ENCODE data around the gene ELP5. TPM values are rescaled to one million over a fixed set of nuclear protein-coding genes. Genes with fewer than 3 reads are reported as not detected.
A peak's percentile ranks its signal among the peaks of the same experiment; 100 is the strongest.

ELP5 gene
- polyA plus RNA-seq, 3 donors = 36.1 to 49.5 (median 44.1) TPM

DNA sequence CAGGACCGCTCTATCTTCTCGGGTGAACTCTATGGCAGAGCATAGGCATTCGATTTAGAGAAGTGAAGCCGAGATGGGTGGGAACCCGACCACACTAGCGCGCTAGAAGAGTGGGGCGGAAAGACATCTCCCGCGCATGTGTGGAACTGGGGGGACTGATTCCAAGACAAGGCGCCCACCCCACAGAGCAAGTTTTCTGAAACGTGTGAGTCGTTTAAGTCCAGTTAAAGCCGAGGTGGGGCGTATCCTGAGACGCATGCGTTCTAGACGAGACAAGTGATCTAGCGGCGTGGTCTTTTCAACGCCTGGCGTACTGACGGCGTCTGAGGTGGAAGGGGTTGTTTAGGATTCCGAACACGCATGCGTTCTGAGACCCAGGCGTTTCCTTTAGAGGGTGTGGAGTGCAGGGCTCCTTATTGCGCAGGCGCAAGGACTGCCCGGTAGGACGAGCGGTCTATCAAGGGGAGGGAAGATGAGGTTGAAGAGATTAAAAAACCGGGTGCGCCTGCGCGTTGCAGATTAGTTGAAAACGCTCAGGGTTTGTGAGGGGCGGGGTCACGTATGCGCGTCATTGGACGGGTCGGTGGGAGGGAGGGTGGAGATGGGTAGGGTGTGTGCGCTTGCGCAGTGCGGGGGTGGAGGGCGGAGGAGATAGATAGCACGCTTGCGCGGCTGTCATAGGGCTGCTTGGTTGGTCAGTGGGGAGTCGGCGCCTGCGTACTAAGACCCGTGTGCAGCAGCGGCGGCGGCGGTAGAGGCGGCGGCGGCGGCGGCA, 55.1 kb downstream of the ELP5 start, which contains the start of gene EIF5A:
TSS of gene EIF5A (plus strand) at position 718 of the 775 bp plus-strand sequence. CDS start 2,008 bp downstream, outside the sequence.
- Histone ChIP-seq H3K4me1 (ENCODE audit: control insufficient read depth in 1 of 2, insufficient read depth in 2 of 2, low read length in 2 of 2) (peaks cover 24 to 26% of the 10 kb centered on the region in 2 donors), H3K9me3 (replicated peaks in 1 of 2; ENCODE audit: control insufficient read depth in 1 of 2, insufficient read depth in 1 of 2, low read length in 2 of 2) (no peaks in the 10 kb centered on the region), H3K79me2 (ENCODE audit: insufficient read depth, low read length) (peaks cover 44% of the 10 kb centered on the region), H3K9ac (ENCODE audit: insufficient read depth, low read length, poor library complexity, severe bottlenecking) (peak within 1 kb of the TSS; percentile 93), H4K20me1 (ENCODE audit: insufficient read depth, low read length) (peaks cover 41% of the 10 kb centered on the region), H3K27me3 (ENCODE audit: control insufficient read depth in 2 of 2, insufficient read depth in 2 of 2, low read length in 2 of 2) (no peaks in the 10 kb centered on the region), H3K4me2 (replicated peaks; ENCODE audit: extremely low read depth, low read length, poor library complexity, severe bottlenecking) (peak within 1 kb of the TSS; percentile 87), H3K27ac (ENCODE audit: low read depth in 1 of 2, low read length in 2 of 2) (peak within 1 kb of the TSS; percentile 95 to 96), H3K36me3 (replicated peaks in 1 of 2; ENCODE audit: control insufficient read depth in 1 of 2, insufficient read depth in 2 of 2, low read length in 2 of 2) (peaks cover 27% of the 10 kb centered on the region in 2 donors), H3K4me3 (replicated peaks in 1 of 3; ENCODE audit: low read depth in 2 of 3, low read length in 3 of 3) (peak within 1 kb of the TSS; percentile 66 to 97 (median 72)), H2AFZ (ENCODE audit: insufficient read depth, low read depth, low read length, poor library complexity, severe bottlenecking) (peak within 1 kb of the TSS; percentile 82)
- WGBS (ENCODE audit: insufficient coverage) = under 1% methylated on average over 61 of the region's 64 CpGs
- intact Hi-C loops (cut with micrococcal nuclease) = loop anchor here (2.0 to 10.0 kb wide), 5 partner anchors 54 to 378 kb away; partner anchors contain the start of genes ELP5 (in 2 of the 2), PHF23 (in 2 of the 2), CTDNEP1 (in 1 of the 2) and MPDU1 (in 1 of the 2)
- H3K36me3 Mint-ChIP-seq = peaks cover 28 to 31% of the 10 kb centered on the region in 2 donors
- peaks cover 21% of the 10 kb centered on the region for H3K4me1 Mint-ChIP-seq
- peaks cover 0 to 5% (median 4%) of the 10 kb centered on the region in 3 donors for H3K27me3 Mint-ChIP-seq (ENCODE audit: low read depth in 3 of 3)
- DNase-seq = peak; percentile 100
- H3K4me3 Mint-ChIP-seq = peak within 1 kb of the TSS; percentile 85 to 93
- no peak for TF ChIP-seq CTCF (IDR thresholded peaks at IDR 0.05)
- H3K27ac Mint-ChIP-seq = peak within 1 kb of the TSS; percentile 96 to 100 (median 99)
- peaks cover 0 to 3% (median 0%) of the 10 kb centered on the region in 7 donors for H3K9me3 Mint-ChIP-seq
